ENCODE data around the gene MRM3. TPM values are rescaled to one million over a fixed set of nuclear protein-coding genes. Genes with fewer than 3 reads are reported as not detected.

The MRM3 gene
- total RNA-seq, 5 donors from 2014 or later (not counting 1 experiment from before 2014, with no cell fraction given) = 23.0 to 34.1 (median 25.6) TPM

Other genes with a start within 250 kb of the MRM3 start
- 10 to 100 TPM; 58.7 to 88.1 (median 70.6) TPM for gene VPS53, start 67.5 kb upstream of the MRM3 start, total RNA-seq
- gene TLCD3A, start 49.8 kb upstream of the MRM3 start, total RNA-seq = 1 to 10 TPM; 1.3 to 3.0 (median 2.2) TPM
- 10 to 100 TPM; 19.6 to 38.2 (median 36.0) TPM for gene GEMIN4, start 30.1 kb upstream of the MRM3 start, total RNA-seq
- 10 to 100 TPM; 66.9 to 85.1 (median 76.8) TPM for gene GLOD4, start 73 bp upstream of the MRM3 start, total RNA-seq
- gene NXN, start 197.4 kb downstream of the MRM3 start, total RNA-seq = 1 to 10 TPM in 2 of 5 donors, under 1 TPM in 3; 0.56 to 1.3 (median 0.96) TPM
- gene TIMM22, start 214.8 kb downstream of the MRM3 start, total RNA-seq = 10 to 100 TPM in 4 of 5 donors, 1 to 10 TPM in 1; 8.9 to 13.2 (median 11.4) TPM

Data from T-cell (primary cell).